Mesothelial cell of epicardium (in vitro differentiated cells): ENCODE results near the gene KCNE2. TPM values are rescaled to one million over a fixed set of nuclear protein-coding genes. Genes with fewer than 3 reads are reported as not detected.

Experiments used
- total RNA-seq: library from RNA; stranded (reverse); gene quantifications from 3 replicates; pipeline ENCODE4 v1.2.1, GENCODE V29; 2021

The KCNE2 gene
- total RNA-seq, 1 donor from 2014 or later: 0.92 TPM

Other genes starting within 250 kb of the KCNE2 start
- 8.4 to 16.9 TPM (median 8.4 TPM) in 3 replicates for gene SMIM11, start 11.5 kb downstream of the KCNE2 start, total RNA-seq
- gene SMIM34, start 59.9 kb downstream of the KCNE2 start, total RNA-seq: not detected in 3 replicates
- gene KCNE1, start 148.2 kb downstream of the KCNE2 start, total RNA-seq: 0.50 to 1.0 TPM (median 0.55 TPM) in 3 replicates